ENCODE results near the gene GATD1.

DNA sequence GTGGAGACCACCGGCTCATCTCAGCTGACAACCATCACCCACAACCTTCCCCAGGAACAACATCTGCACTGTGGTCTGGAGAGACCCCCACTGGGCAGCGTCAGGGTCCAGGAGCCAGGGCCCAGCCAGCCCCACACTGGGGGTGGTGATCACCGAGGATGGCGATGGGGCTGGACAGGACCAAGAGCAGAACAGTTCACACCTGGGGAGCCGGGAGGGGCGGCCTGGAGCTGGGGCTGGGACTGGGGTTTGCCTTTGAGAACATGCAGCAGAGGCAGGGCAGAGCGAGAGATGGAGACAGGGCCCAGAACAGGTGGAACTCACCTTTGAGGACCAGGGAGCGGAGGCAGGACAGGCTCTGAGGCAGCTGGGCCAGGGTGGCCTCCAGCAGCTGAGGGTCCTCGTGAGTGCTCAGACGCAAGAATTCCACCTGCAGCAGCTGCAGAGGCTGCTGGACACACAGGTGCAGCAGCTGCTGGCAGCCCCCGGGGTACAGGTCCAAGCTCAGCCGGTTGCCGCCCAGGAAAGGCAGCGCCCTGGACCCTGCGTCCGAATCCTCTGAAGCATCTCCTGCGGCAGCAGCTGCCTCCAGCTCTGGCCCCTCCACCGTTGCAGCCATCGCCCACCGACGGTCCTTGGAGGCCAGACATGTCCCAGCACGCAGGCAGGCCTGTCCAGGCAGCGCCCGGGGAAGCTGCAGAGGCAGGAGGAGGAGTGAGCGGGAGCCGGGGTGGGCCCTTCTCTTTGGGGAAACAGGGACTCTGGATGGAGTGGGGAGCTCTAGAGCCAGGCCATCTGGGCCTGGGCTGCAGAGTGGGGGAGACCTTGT is 26.7 kb upstream of the GATD1 start:
- TF ChIP-seq POLR2A (IDR thresholded peaks at IDR 0.05): no peak
- TF ChIP-seq, protein P1, sequence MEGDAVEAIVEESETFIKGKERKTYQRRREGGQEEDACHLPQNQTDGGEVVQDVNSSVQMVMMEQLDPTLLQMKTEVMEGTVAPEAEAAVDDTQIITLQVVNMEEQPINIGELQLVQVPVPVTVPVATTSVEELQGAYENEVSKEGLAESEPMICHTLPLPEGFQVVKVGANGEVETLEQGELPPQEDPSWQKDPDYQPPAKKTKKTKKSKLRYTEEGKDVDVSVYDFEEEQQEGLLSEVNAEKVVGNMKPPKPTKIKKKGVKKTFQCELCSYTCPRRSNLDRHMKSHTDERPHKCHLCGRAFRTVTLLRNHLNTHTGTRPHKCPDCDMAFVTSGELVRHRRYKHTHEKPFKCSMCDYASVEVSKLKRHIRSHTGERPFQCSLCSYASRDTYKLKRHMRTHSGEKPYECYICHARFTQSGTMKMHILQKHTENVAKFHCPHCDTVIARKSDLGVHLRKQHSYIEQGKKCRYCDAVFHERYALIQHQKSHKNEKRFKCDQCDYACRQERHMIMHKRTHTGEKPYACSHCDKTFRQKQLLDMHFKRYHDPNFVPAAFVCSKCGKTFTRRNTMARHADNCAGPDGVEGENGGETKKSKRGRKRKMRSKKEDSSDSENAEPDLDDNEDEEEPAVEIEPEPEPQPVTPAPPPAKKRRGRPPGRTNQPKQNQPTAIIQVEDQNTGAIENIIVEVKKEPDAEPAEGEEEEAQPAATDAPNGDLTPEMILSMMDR (IDR thresholded peaks at IDR 0.05): no peak
- TF ChIP-seq EP300 (IDR thresholded peaks at IDR 0.05): no peak
- no peak for TF ChIP-seq POLR2AphosphoS5 (IDR thresholded peaks at IDR 0.05)
